Placental pericyte (primary cell): Measurements from ENCODE around the gene GRP. TPM values are rescaled to one million over a fixed set of nuclear protein-coding genes. Genes with fewer than 3 reads are reported as not detected.

Source experiments
- total RNA-seq: library from RNA; depleted of rRNA; stranded (reverse); fragments of >200 nt; gene quantifications from 2 replicates; pipeline ENCODE4 v1.2.3, GENCODE V29; 2012

GRP gene
- not detected in 2 replicates for total RNA-seq

DNA sequence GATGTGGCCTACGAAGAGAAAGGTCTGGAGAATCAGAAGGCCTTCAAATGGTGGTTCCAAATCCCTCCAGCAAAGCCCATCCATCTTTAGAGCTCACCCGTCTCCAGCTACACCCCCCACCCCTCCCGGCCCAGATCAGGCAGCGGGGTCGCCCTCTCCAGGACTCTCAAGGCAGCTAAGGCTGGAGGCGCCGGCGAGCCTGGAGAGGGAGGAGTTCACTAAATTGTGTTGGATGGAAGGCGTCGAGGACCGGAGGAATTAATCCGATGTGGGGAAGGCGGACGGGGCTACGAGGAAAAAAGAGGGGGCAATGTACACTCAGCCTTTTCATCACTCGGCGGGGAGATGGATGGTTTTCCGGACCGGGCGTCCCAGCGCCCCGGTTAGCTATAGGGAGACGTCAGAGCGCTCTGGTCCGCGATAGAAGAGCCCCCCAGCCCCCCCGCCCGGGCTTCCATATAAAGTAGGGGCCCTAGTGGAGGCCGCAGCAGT lies at the start of gene GRP:
GRP (plus strand) TSS at position 487 of the 492 bp plus-strand sequence. CDS start 108 bp downstream, outside the sequence.

DNA sequence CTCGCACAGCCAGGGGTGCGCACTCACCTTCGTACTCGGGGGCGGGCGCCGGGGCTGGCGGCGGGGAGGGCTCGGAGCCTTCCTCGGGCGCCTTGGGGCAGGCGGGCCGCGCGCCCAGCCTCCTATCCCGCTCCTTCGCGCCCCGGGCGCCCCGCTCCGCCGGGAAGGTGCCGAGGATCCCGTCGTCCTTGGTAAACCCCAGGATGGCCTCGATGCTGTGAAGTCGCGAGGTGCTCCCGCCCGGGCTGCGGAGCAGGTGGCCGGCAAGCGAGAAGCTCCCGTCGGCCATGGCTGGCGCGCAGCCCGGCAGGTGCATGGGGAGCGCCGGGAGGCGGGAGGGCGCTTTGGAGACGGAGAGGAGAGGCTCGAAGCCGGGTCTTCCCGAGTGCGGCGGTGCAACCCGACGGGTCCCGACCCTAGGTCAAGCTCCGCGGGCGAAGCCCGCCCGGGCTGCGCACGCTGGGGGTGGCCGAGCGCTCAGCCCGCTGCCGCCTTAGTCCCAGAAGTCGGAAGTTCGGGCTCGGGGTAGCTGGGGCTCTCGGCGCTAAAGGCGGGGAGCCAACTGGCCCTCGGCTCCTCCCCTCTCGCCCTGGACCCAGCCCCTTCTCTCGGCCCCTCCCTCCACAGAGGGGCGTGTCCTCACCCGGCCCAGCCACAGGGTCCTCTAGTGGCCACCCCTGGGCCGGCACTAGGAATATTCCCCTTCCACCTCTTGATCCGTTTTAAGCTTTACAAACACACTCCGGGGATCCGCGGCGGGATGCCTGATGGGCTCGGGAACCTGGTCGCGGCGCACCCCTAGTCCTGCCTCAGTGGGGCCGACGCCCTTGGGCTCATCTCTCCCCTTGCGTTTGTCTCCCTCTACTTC lies 53.2 kb downstream of the GRP start, which contains the start of gene RAX:
RAX (minus strand) TSS at position 564 of the 868 bp plus-strand sequence; CDS start at position 316, 248 bp downstream.

Other genes starting within 250 kb of the GRP start
- gene SEC11C, start 80.3 kb upstream of the GRP start, total RNA-seq: 19.3 and 38.5 TPM in 2 replicates
- not detected in 2 replicates for gene RAX, start 53.3 kb downstream of the GRP start, total RNA-seq
- not detected in 2 replicates for gene CPLX4, start 98.5 kb downstream of the GRP start, total RNA-seq
- 217 and 325 TPM in 2 replicates for gene LMAN1, start 139.1 kb downstream of the GRP start, total RNA-seq